Mammary epithelial cell (primary cell): Measurements from ENCODE around the gene AKAP10.

Experiments used
- CTCF ChIP-seq, 2 donors: IDR thresholded peaks in 1 of 2; conservative IDR thresholded peaks in 1 of 2; 2 replicates each; pipeline ENCODE4 v1.5.1; 2011 to 2012; ENCODE audit warnings: inconsistent platforms in 2 of 2, low read length in 2 of 2, mild to moderate bottlenecking in 2 of 2, control low read depth in 1 of 2, low read depth in 1 of 2; ENCODE audit not compliant: insufficient read depth in 1 of 2; ENCODE audit errors: extremely low read depth in 1 of 2
- EZH2 ChIP-seq: IDR thresholded peaks from 2 replicates; pipeline ENCODE4 v1.6.1; 2012; ENCODE audit warnings: low read length, inconsistent platforms, borderline replicate concordance

GRCh38 chr17:19904412-19904811 is 73.2 kb downstream of the AKAP10 start:
- no peak for TF ChIP-seq CTCF (conservative IDR thresholded peaks at IDR 0.05 in 1 of 2, IDR thresholded peaks at IDR 0.05 in 1 of 2; ENCODE audit: extremely low read depth in 1 of 2, insufficient read depth in 1 of 2, low read depth in 1 of 2, low read length in 2 of 2)
- TF ChIP-seq EZH2 = no peak
